Neural progenitor cell (in vitro differentiated cells): ENCODE measurements around the gene NFASC. TPM values are rescaled to one million over a fixed set of nuclear protein-coding genes. Genes with fewer than 3 reads are reported as not detected.

ENCODE experiments used
- DNase-seq: peaks from one replicate; pipeline ENCODE4 v3.0.0-alpha.2; 2016; ENCODE audit warnings: low spot score
- H2AFZ ChIP-seq: fragments of 200-600 bp; sonication (generic); replicated peaks from 2 replicates; pipeline ENCODE4 v1.6.1; 2016; ENCODE audit warnings: antibody characterized with exemption
- H3F3A ChIP-seq: fragments of 200-600 bp; sonication (generic); 2 replicates; pipeline ENCODE4 v1.6.1; 2016; ENCODE audit warnings: antibody characterized with exemption, low read depth
- H3K27ac ChIP-seq: fragments of 200-600 bp; sonication (generic); 2 replicates; pipeline ENCODE4 v1.5.1; 2016; ENCODE audit warnings: mild to moderate bottlenecking
- H3K27me3 ChIP-seq: fragments of 200-600 bp; sonication (generic); 2 replicates; pipeline ENCODE4 v1.6.1; 2016; ENCODE audit warnings: mild to moderate bottlenecking, moderate library complexity
- H3K36me3 ChIP-seq: fragments of 200-600 bp; sonication (generic); 2 replicates; pipeline ENCODE4 v1.5.1; 2016
- H3K4me1 ChIP-seq: fragments of 200-600 bp; sonication (generic); 2 replicates; pipeline ENCODE4 v1.6.1; 2016; ENCODE audit warnings: mixed run types
- H3K4me2 ChIP-seq: fragments of 200-600 bp; sonication (generic); 2 replicates; pipeline ENCODE4 v1.6.1; 2016
- H3K4me3 ChIP-seq: fragments of 200-600 bp; sonication (generic); 2 replicates; pipeline ENCODE4 v1.5.1; 2016
- H3K79me2 ChIP-seq: fragments of 200-600 bp; sonication (generic); 2 replicates; pipeline ENCODE4 v1.6.1; 2016; ENCODE audit warnings: low read depth
- H3K9ac ChIP-seq: fragments of 200-600 bp; sonication (generic); 2 replicates; pipeline ENCODE4 v1.6.1; 2016
- H3K9me3 ChIP-seq: fragments of 200-600 bp; sonication (generic); 2 replicates; pipeline ENCODE4 v1.5.1; 2016; ENCODE audit warnings: low read depth
- H4K20me1 ChIP-seq: fragments of 200-600 bp; sonication (generic); 2 replicates; pipeline ENCODE4 v1.6.1; 2016; ENCODE audit warnings: low read depth
- H3K27ac Mint-ChIP-seq: 3 replicates; pipeline ENCODE4 v1.8.0; 2021; ENCODE audit warnings: mixed read lengths
- H3K27me3 Mint-ChIP-seq: 2 replicates; pipeline ENCODE4 v1.8.0; 2022; ENCODE audit warnings: low read depth, mild to moderate bottlenecking, inconsistent platforms, moderate library complexity, mixed read lengths; ENCODE audit not compliant: insufficient read depth
- H3K36me3 Mint-ChIP-seq: 3 replicates; pipeline ENCODE4 v1.8.0; 2021; ENCODE audit warnings: mixed read lengths
- H3K4me1 Mint-ChIP-seq: 3 replicates; pipeline ENCODE4 v1.8.0; 2021; ENCODE audit warnings: mixed read lengths
- H3K4me3 Mint-ChIP-seq: 3 replicates; pipeline ENCODE4 v1.8.0; 2021; ENCODE audit warnings: mild to moderate bottlenecking, moderate library complexity, mixed read lengths
- H3K9me3 Mint-ChIP-seq: 3 replicates; pipeline ENCODE4 v1.8.0; 2020; ENCODE audit warnings: mixed read lengths
- EZH2 ChIP-seq: fragments of 200-600 bp; sonication (generic); IDR thresholded peaks from 2 replicates; pipeline ENCODE4 v1.6.1; 2017; ENCODE audit warnings: antibody characterized with exemption, mild to moderate bottlenecking, moderate library complexity
- EZH2phosphoT487 ChIP-seq: fragments of 200-600 bp; sonication (generic); IDR thresholded peaks from 2 replicates; pipeline ENCODE4 v1.6.1; 2017; ENCODE audit warnings: antibody characterized with exemption
- total RNA-seq: library from RNA; depleted of rRNA; stranded (reverse); fragments of >200 nt; gene quantifications from 2 replicates; pipeline ENCODE4 v1.2.3, GENCODE V29; 2015; ENCODE audit warnings: low replicate concordance
- TF ChIP-seq, protein P1 (sequence below): fragments of 200-600 bp; sonication (generic); IDR thresholded peaks from 2 replicates; pipeline ENCODE4 v1.5.1; 2017; ENCODE audit warnings: antibody characterized with exemption, mild to moderate bottlenecking

The NFASC gene
- total RNA-seq, 1 donor from 2014 or later = 2.5 TPM

GRCh38 chr1:204991342-204991844 is 120.7 kb downstream of the NFASC start:
- Histone ChIP-seq H4K20me1 (peaks cover 3% of the 10 kb centered on the region), H3K79me2 (no peaks in the 10 kb centered on the region), H3F3A (peaks cover 49% of the 10 kb centered on the region), H3K9ac (no peak overlapping the region), H3K4me3 (no peak overlapping the region), H3K27ac (no peak overlapping the region), H3K9me3 (no peaks in the 10 kb centered on the region), H3K4me1 (peaks cover 69% of the 10 kb centered on the region), H3K36me3 (no peaks in the 10 kb centered on the region), H3K4me2 (peak overlapping the region; percentile 23), H3K27me3 (no peaks in the 10 kb centered on the region), H2AFZ (no peak overlapping the region)
- DNase-seq = peak; percentile 66
- TF ChIP-seq EZH2phosphoT487 (no peak), EZH2 (no peak)
- TF ChIP-seq, protein P1, sequence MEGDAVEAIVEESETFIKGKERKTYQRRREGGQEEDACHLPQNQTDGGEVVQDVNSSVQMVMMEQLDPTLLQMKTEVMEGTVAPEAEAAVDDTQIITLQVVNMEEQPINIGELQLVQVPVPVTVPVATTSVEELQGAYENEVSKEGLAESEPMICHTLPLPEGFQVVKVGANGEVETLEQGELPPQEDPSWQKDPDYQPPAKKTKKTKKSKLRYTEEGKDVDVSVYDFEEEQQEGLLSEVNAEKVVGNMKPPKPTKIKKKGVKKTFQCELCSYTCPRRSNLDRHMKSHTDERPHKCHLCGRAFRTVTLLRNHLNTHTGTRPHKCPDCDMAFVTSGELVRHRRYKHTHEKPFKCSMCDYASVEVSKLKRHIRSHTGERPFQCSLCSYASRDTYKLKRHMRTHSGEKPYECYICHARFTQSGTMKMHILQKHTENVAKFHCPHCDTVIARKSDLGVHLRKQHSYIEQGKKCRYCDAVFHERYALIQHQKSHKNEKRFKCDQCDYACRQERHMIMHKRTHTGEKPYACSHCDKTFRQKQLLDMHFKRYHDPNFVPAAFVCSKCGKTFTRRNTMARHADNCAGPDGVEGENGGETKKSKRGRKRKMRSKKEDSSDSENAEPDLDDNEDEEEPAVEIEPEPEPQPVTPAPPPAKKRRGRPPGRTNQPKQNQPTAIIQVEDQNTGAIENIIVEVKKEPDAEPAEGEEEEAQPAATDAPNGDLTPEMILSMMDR = no peak
- peaks cover 60% of the 10 kb centered on the region for H3K4me1 Mint-ChIP-seq
- H3K27ac Mint-ChIP-seq = peak overlapping the region; percentile 20
- peaks cover 2% of the 10 kb centered on the region for H3K36me3 Mint-ChIP-seq
- H3K4me3 Mint-ChIP-seq = no peak overlapping the region
- H3K27me3 Mint-ChIP-seq = peaks cover 6% of the 10 kb centered on the region
- H3K9me3 Mint-ChIP-seq = peaks cover 3% of the 10 kb centered on the region

- no peaks in the 10 kb centered on the region for H3K27me3 ChIP-seq
- no peak overlapping the region for H3K27ac Mint-ChIP-seq
- no peak overlapping the region for H3K4me3 ChIP-seq
- peaks cover 57% of the 10 kb centered on the region for H3K4me1 Mint-ChIP-seq
- H3K4me2 ChIP-seq = peak overlapping the region; percentile 23
- H3K4me3 Mint-ChIP-seq = peak overlapping the region; percentile 36
- H3K27me3 Mint-ChIP-seq = peaks cover 6% of the 10 kb centered on the region
- no peak for DNase-seq
- H3K36me3 Mint-ChIP-seq = peaks cover 3% of the 10 kb centered on the region
- no peaks in the 10 kb centered on the region for H3K36me3 ChIP-seq
- peaks cover 41% of the 10 kb centered on the region for H3F3A ChIP-seq
- peaks cover 66% of the 10 kb centered on the region for H3K4me1 ChIP-seq
- no peak overlapping the region for H3K9ac ChIP-seq
- no peaks in the 10 kb centered on the region for H3K79me2 ChIP-seq
- no peaks in the 10 kb centered on the region for H3K9me3 ChIP-seq
- peaks cover 3% of the 10 kb centered on the region for H4K20me1 ChIP-seq
- H2AFZ ChIP-seq = no peak overlapping the region
- TF ChIP-seq, protein P1 = no peak
- no peak overlapping the region for H3K27ac ChIP-seq
- H3K9me3 Mint-ChIP-seq = peaks cover under 1% of the 10 kb centered on the region
Observed at GRCh38 chr1:204992201-204992997, 121.7 kb downstream of the NFASC start.

- Histone ChIP-seq H3K4me3 (no peak overlapping the region), H3K36me3 (no peaks in the 10 kb centered on the region), H2AFZ (no peak overlapping the region), H3K79me2 (no peaks in the 10 kb centered on the region), H3K9ac (no peak overlapping the region), H4K20me1 (peaks cover 3% of the 10 kb centered on the region), H3K4me2 (no peak overlapping the region), H3K27ac (no peak overlapping the region), H3K27me3 (no peaks in the 10 kb centered on the region), H3F3A (peaks cover 36% of the 10 kb centered on the region), H3K4me1 (peaks cover 61% of the 10 kb centered on the region), H3K9me3 (no peaks in the 10 kb centered on the region)
- peaks cover 5% of the 10 kb centered on the region for H3K36me3 Mint-ChIP-seq
- DNase-seq = no peak
- peaks cover 6% of the 10 kb centered on the region for H3K27me3 Mint-ChIP-seq
- no peak overlapping the region for H3K4me3 Mint-ChIP-seq
- H3K27ac Mint-ChIP-seq = no peak overlapping the region
- peaks cover 54% of the 10 kb centered on the region for H3K4me1 Mint-ChIP-seq
- no peaks in the 10 kb centered on the region for H3K9me3 Mint-ChIP-seq
- no peak for TF ChIP-seq EZH2phosphoT487
- TF ChIP-seq, protein P1 = no peak
- TF ChIP-seq EZH2 = no peak
Observed at GRCh38 chr1:204992998-204993314, 122.3 kb downstream of the NFASC start.
